ENCODE measurements around the gene WWOX. TPM values are rescaled to one million over a fixed set of nuclear protein-coding genes. Genes with fewer than 3 reads are reported as not detected.
A peak's percentile ranks its signal among the peaks of the same experiment; 100 is the strongest.

WWOX gene
- total and polyA plus RNA-seq, 2 of the 8 experiments (the other 6 are each of a cell fraction or from before 2014, with no cell fraction given): 5.4 to 16.7 TPM

DNA sequence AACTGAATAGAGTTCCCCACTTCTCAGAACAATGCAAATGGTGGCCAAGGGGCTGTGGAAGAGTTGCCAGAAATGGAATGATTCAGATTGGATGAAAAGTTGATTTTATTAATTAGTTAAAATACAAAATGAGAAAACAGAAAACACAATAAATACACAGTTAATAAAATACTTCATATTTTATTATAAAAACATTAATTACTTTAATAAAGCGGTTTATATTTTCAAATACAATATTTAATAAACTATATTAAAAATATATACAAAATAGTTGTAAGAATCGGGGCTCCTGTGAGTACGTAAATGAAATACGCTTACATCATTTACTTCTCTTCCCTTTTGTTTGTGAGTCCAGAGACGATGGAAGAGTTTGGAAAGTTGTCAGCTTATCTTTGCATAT, 507.6 kb downstream of the WWOX start:
- H3K79me2 ChIP-seq (ENCODE audit: control insufficient read depth in 1 of 2, insufficient read depth in 2 of 2, low read length in 2 of 2): no peaks in the 10 kb centered on the region
- H4K5ac ChIP-seq (ENCODE audit: insufficient read length, low read depth, low read length): no peak overlapping the region
- no peak overlapping the region; the same call in 1 of the 2 replicates for H2BK5ac ChIP-seq (ENCODE audit: low read depth, low read length)
- H3K4me1 ChIP-seq (replicated peaks in 1 of 4; ENCODE audit: control insufficient read depth in 3 of 4, insufficient read depth in 4 of 4, low read length in 3 of 4): peaks cover 6 to 18% (median 12%) of the 10 kb centered on the region in 4 experiments; a peak in 5 of 7 replicates
- CTCF ChIA-PET (ENCODE audit: partially characterized antibody): no interaction called here
- no peak overlapping the region for H3K27ac ChIP-seq (ENCODE audit: low read depth, low read length)
- peak overlapping the region; percentile 28 to 58 for H3K4me2 ChIP-seq (ENCODE audit: insufficient read depth in 1 of 2, low read depth in 2 of 2, low read length in 2 of 2)
- no peak overlapping the region for H3K14ac ChIP-seq (ENCODE audit: insufficient read length)
- no peak overlapping the region for H3K9ac ChIP-seq (replicated peaks in 1 of 4; ENCODE audit: extremely low read depth in 1 of 4, low read depth in 3 of 4, low read length in 3 of 4)
- H3K9me3 ChIP-seq (ENCODE audit: insufficient read depth in 2 of 2, low read depth in 1 of 2, low read length in 1 of 2): no peaks in the 10 kb centered on the region
- H2BK120ac ChIP-seq (replicated peaks; ENCODE audit: low read depth, low read length): peak overlapping the region; percentile 51
- H3K56ac ChIP-seq (replicated peaks; ENCODE audit: insufficient read length, low read depth, low read length): no peak overlapping the region
- H3K79me1 ChIP-seq (ENCODE audit: low read depth, low read length): no peaks in the 10 kb centered on the region
- DNase-seq (ENCODE audit: low read depth in 1 of 2, low spot score in 2 of 2) (no peak), FAIRE-seq (no peak)
- POLR2A ChIA-PET (ENCODE audit: partially characterized antibody): no interaction called here
- H3K27me3 ChIP-seq (replicated peaks in 1 of 4; ENCODE audit: control insufficient read depth in 3 of 4, extremely low read depth in 1 of 4, insufficient read depth in 3 of 4, low read length in 3 of 4): no peaks in the 10 kb centered on the region
- no peak overlapping the region for H2BK12ac ChIP-seq (ENCODE audit: low read depth, low read length)
- H3K4ac ChIP-seq (replicated peaks; ENCODE audit: insufficient read length, low read depth, low read length): peak overlapping the region; percentile 41
- H3K4me3 ChIP-seq (ENCODE audit: extremely low read depth in 1 of 4, insufficient read depth in 2 of 4, low read depth in 3 of 4, low read length in 4 of 4): peak overlapping the region in 1 of 4 experiments; percentile 34; a peak in 1 of 8 replicates
- H3K23me2 ChIP-seq (ENCODE audit: low read depth, low read length): no peaks in the 10 kb centered on the region; the same call in 1 of the 2 replicates
- H2BK20ac ChIP-seq (ENCODE audit: low read length): 0 out of 2 replicates have a peak overlapping the region, but pooled peaks have one; percentile 72
- no peak overlapping the region for H2AK5ac ChIP-seq (ENCODE audit: low read depth, low read length)
- no peak overlapping the region for H2BK15ac ChIP-seq (ENCODE audit: low read length)
- no peaks in the 10 kb centered on the region for H4K20me1 ChIP-seq (replicated peaks in 1 of 2; ENCODE audit: control insufficient read depth in 1 of 2, insufficient read depth in 2 of 2, low read length in 2 of 2)
- H3K23ac ChIP-seq (ENCODE audit: insufficient read length): no peak overlapping the region
- H2AFZ ChIP-seq (ENCODE audit: low read length): no peak overlapping the region
- H4K8ac ChIP-seq (ENCODE audit: extremely low read depth, insufficient read depth, low read length): no peak overlapping the region
- WGBS, 2 experiments (ENCODE audit: extremely low coverage in 1 of 2, insufficient coverage in 1 of 2, insufficient read length in 1 of 2, insufficient replicate concordance in 2 of 2, low coverage in 1 of 2, low lambda C conversion rate in 2 of 2, missing lambda C conversion rate in 1 of 2): 96% methylated on average over 5 of the region's 5 CpGs; no CpG with 5 or more reads in 1 of the 2 experiments
- no peak overlapping the region for H4K91ac ChIP-seq (replicated peaks; ENCODE audit: insufficient read length, low read length)
- TF ChIP-seq MAFK (IDR thresholded peaks at IDR 0.05; ENCODE audit: low read depth, low read length): no peak
- TF ChIP-seq TEAD4 (IDR thresholded peaks at IDR 0.05; ENCODE audit: low read depth, low read length): no peak
- no peak for TF ChIP-seq POU5F1 (IDR thresholded peaks at IDR 0.05; ENCODE audit: low read depth, low read length)
- no peaks in the 10 kb centered on the region for H3K36me3 ChIP-seq (ENCODE audit: control insufficient read depth in 2 of 4, insufficient read depth in 4 of 4, low read length in 3 of 4)
- H3K18ac ChIP-seq (ENCODE audit: extremely low read depth, low read length): no peak overlapping the region

Measured in H1 (cell line).